Sigmoid colon (tissue), 7 donors: ENCODE results near the gene MTG2. TPM values are rescaled to one million over a fixed set of nuclear protein-coding genes. Genes with fewer than 3 reads are reported as not detected.

ENCODE experiments used
- DNase-seq: peaks from one replicate; pipeline ENCODE4 v3.0.0-alpha.2; 2019
- H3K27ac ChIP-seq, 4 donors: fragments of 200-600 bp; sonication (generic); one replicate each; pipeline ENCODE4 v1.5.1; 2016 to 2019; ENCODE audit warnings: mild to moderate bottlenecking in 1 of 4
- H3K27me3 ChIP-seq, 3 donors: fragments of 200-600 bp; sonication (generic); one replicate each; pipeline ENCODE4 v1.5.1; 2019; ENCODE audit warnings: mild to moderate bottlenecking in 1 of 3
- H3K36me3 ChIP-seq, 4 donors: fragments of 200-600 bp; sonication (generic); one replicate each; pipeline ENCODE4 v1.5.1; 2016 to 2019
- H3K4me1 ChIP-seq, 4 donors: fragments of 200-600 bp; sonication (generic); one replicate each; pipeline ENCODE4 v1.5.1; 2017 to 2019
- H3K4me3 ChIP-seq, 4 donors: fragments of 200-600 bp; sonication (generic); one replicate each; pipeline ENCODE4 v1.5.1; 2017 to 2019; ENCODE audit warnings: mild to moderate bottlenecking in 2 of 4, moderate library complexity in 1 of 4
- H3K9me3 ChIP-seq, 4 donors: fragments of 200-600 bp in 3 of 4; sonication (generic) in 3 of 4; one replicate each; pipeline versions ENCODE4 v1.5.1 to v1.6.1; 2013 to 2019
- EP300 ChIP-seq, 4 donors: sonication (generic); formaldehyde crosslinking; IDR thresholded peaks; one replicate each; pipeline ENCODE4 v1.6.1; 2017; ENCODE audit warnings: antibody characterized with exemption in 4 of 4
- POLR2A ChIP-seq, 2 donors: fragments of 450-650 bp; IDR thresholded peaks; one replicate each; pipeline ENCODE4 v1.6.1; 2016; ENCODE audit warnings: antibody characterized with exemption in 2 of 2, mild to moderate bottlenecking in 2 of 2, moderate library complexity in 2 of 2
- POLR2AphosphoS5 ChIP-seq, 4 donors: sonication (generic); formaldehyde crosslinking; IDR thresholded peaks; one replicate each; pipeline ENCODE4 v1.6.1; 2017; ENCODE audit warnings: antibody characterized with exemption in 4 of 4
- WGBS, 2 donors: extraction: QIAGEN DNeasy Blood & Tissue Kit; methylation state at CpG; one replicate each; pipeline ENCODE4 v1.1.7; 2013; 5-methylcytosine and 5-hydroxymethylcytosine counted together
- intact Hi-C: fragments of 100-400 bp; cut with DNase I; formaldehyde crosslinking; loops from one replicate; pipeline ENCODE4 v1.15.1; 2023
- polyA plus RNA-seq, 3 donors: library from polyadenylated mRNA; stranded (reverse); fragments of 200-250 nt; gene quantifications; one replicate each; pipeline ENCODE4 v1.2.3, GENCODE V29; 2013
- total RNA-seq, 4 donors: library from RNA; depleted of rRNA; stranded (reverse); fragments of >200 nt; gene quantifications; one replicate each; pipeline ENCODE4 v1.1.0, GENCODE V29; 2016
- TF ChIP-seq, protein P1 (sequence below), 4 experiments: fragments of 450-650 bp in 3 of 4; fragments of 200-600 bp in 1 of 4; IDR thresholded peaks; one replicate each; pipeline ENCODE4 v1.5.1; 2016 to 2019; ENCODE audit warnings: antibody characterized with exemption in 4 of 4, mild to moderate bottlenecking in 3 of 4, moderate library complexity in 2 of 4
- donor health status: healthy with polysubstance abuse.
- donor health status: Bipolar disorder and iron deficiency.
- donor health status: healthy.

The MTG2 gene
- total and polyA plus RNA-seq, 7 donors: 13.3 to 32.3 (median 23.9) TPM

GRCh38 chr20:62217913-62218773, 35.3 kb downstream of the MTG2 start:
- no peak overlapping the region for H3K4me3 ChIP-seq
- 52 to 62% methylated on average over 38 of the region's 38 CpGs for WGBS, 2 donors
- no peak overlapping the region for H3K27ac ChIP-seq
- intact Hi-C loops: no loop called here
- no peaks in the 10 kb centered on the region for H3K36me3 ChIP-seq
- H3K27me3 ChIP-seq: peaks cover 58 to 91% (median 84%) of the 10 kb centered on the region in 3 donors
- DNase-seq: no peak
- no peak for TF ChIP-seq POLR2A (IDR thresholded peaks at IDR 0.05)
- TF ChIP-seq, protein P1, sequence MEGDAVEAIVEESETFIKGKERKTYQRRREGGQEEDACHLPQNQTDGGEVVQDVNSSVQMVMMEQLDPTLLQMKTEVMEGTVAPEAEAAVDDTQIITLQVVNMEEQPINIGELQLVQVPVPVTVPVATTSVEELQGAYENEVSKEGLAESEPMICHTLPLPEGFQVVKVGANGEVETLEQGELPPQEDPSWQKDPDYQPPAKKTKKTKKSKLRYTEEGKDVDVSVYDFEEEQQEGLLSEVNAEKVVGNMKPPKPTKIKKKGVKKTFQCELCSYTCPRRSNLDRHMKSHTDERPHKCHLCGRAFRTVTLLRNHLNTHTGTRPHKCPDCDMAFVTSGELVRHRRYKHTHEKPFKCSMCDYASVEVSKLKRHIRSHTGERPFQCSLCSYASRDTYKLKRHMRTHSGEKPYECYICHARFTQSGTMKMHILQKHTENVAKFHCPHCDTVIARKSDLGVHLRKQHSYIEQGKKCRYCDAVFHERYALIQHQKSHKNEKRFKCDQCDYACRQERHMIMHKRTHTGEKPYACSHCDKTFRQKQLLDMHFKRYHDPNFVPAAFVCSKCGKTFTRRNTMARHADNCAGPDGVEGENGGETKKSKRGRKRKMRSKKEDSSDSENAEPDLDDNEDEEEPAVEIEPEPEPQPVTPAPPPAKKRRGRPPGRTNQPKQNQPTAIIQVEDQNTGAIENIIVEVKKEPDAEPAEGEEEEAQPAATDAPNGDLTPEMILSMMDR (IDR thresholded peaks at IDR 0.05): no peak
- TF ChIP-seq POLR2AphosphoS5 (IDR thresholded peaks at IDR 0.05): no peak
- peaks cover 0 to 19% (median 18%) of the 10 kb centered on the region in 4 donors for H3K4me1 ChIP-seq
- no peaks in the 10 kb centered on the region for H3K9me3 ChIP-seq

GRCh38 chr20:62219101-62219991, 36.5 kb downstream of the MTG2 start:
- H3K27me3 ChIP-seq: peaks cover 58 to 95% (median 86%) of the 10 kb centered on the region in 3 donors
- 2% methylated on average over 84 of the region's 84 CpGs for WGBS, 2 donors
- H3K27ac ChIP-seq: no peak overlapping the region
- H3K4me1 ChIP-seq: peaks cover 0 to 19% (median 18%) of the 10 kb centered on the region in 4 donors
- intact Hi-C loops: no loop called here
- TF ChIP-seq POLR2AphosphoS5 (IDR thresholded peaks at IDR 0.05) (no peak), EP300 (IDR thresholded peaks at IDR 0.05) (no peak), POLR2A (IDR thresholded peaks at IDR 0.05) (no peak)
- TF ChIP-seq, protein P1 (IDR thresholded peaks at IDR 0.05): no peak
- DNase-seq: no peak
- no peaks in the 10 kb centered on the region for H3K9me3 ChIP-seq
- H3K4me3 ChIP-seq: peak overlapping the region in 3 of 4 donors; percentile 31 to 47 (median 43)
- no peaks in the 10 kb centered on the region for H3K36me3 ChIP-seq

DNA sequence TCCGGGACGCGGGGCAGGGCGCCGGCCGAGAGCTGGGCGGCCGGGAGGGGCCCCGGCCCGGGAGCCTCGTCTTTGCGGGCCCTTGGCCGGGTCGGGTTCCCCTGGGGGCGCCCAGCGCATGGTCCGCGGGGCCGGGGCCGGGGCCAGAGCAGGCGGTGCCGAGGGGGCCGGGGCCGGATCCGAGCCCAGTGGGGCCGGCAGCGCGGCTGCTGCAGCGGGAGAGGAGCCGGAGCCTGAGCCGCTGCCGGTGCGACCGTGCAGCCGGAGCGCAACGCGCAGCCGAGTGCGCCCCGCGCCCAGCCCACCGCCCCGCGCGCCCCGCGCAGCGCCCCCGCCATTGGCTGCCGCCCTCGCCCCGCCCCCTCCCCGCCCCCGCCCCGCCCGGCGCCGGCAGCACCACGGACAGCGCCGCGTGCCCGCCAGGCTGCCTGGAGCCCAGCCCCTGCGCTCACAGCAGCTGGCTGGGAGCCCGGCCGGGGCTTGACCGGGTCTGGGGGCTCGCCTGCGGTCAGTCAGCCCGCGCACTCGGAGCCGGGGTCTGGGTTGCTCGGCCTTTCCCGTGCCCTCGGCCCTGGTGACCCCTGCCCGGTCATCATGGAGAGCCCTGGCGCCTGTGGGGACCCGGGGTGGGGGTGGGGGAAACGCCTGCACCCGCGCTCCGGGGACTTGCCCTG, 37.3 kb downstream of the MTG2 start, which contains the start of gene HRH3:
HRH3 (minus strand) TSS at position 287 of the 674 bp plus-strand sequence. CDS start 308 bp downstream, outside the sequence.
- TF ChIP-seq POLR2AphosphoS5 (IDR thresholded peaks at IDR 0.05): no peak
- TF ChIP-seq POLR2A (IDR thresholded peaks at IDR 0.05): no peak
- no peak for TF ChIP-seq EP300 (IDR thresholded peaks at IDR 0.05)
- TF ChIP-seq, protein P1 (IDR thresholded peaks at IDR 0.05): no peak
- H3K36me3 ChIP-seq: no peaks in the 10 kb centered on the region
- no peaks in the 10 kb centered on the region for H3K9me3 ChIP-seq
- H3K27ac ChIP-seq: no peak within 1 kb of the TSS
- intact Hi-C loops: no loop called here
- peaks cover 55 to 95% (median 82%) of the 10 kb centered on the region in 3 donors for H3K27me3 ChIP-seq
- H3K4me3 ChIP-seq: peak within 1 kb of the TSS in 3 of 4 donors; percentile 31 to 47 (median 43)
- no peak for DNase-seq
- peaks cover 0 to 19% (median 18%) of the 10 kb centered on the region in 4 donors for H3K4me1 ChIP-seq
- 1% methylated on average over 84 of the region's 84 CpGs for WGBS, 2 donors
